Activated T-helper 1 cell treated with anti-CD3 and anti-CD28 coated beads, Interleukin-2, amount 50 U/mL, for 16 hours (primary cell): ENCODE measurements around the gene MYH10.

Experiments used
- DNase-seq, 2 donors: peaks; one replicate each; pipeline ENCODE4 v3.0.0-alpha.2; 2020; ENCODE audit warnings: low read depth in 1 of 2, low spot score in 1 of 2

Gene MYH10

GRCh38 chr17:8499171-8499570, 131.4 kb downstream of the MYH10 start:
- no peak for DNase-seq

DNA sequence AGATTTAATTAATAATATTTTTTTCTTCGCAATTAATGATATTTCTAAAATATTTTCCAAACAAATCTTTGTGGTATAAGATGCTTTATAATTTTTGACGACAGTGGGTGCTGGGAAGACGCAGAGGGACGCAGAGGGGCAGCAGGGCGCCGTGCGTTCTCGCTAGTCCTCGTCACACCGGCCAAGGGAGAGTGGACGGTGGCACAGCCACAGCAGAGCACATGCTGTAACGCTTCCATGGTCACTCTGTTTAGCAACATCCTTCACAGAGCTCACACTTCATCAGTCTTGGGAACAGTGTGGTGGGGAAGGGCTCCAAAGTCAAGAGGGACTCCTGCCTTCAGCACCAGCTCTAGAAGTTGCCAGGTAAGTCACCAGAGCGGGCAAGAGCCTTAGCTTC, 134.4 kb downstream of the MYH10 start:
- no peak for DNase-seq

DNA sequence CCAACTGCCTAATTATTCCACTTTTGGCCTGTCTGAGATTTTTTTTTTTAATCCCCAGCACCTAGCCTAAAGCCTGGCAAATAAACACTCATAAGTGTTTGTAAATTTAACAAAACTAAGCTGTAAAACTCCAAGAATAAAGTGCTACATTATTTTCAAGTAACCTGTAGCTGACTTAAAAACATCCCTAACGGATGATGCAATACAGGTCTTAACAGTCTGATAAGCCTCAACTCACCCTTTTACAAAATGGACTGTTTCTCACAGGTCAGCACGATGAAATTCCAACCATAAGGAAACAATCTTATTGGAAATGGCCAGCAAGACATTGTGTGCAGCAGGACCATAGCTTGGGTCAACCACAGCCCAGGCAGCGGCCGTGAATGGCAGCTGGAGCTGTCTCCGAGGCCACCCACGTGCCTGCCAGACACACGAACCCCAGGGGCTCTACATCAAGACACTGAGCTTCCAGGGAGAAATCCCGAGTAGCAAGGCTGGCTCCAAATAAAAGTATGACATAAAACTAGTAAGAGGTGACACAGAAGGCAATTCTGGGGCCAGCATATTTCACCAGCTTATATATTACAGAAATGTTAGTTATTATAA, 135.9 kb downstream of the MYH10 start:
- DNase-seq, result no peak

- DNase-seq, result no peak
Measured at GRCh38 chr17:8494021-8494420, 136.5 kb downstream of the MYH10 start.

DNA sequence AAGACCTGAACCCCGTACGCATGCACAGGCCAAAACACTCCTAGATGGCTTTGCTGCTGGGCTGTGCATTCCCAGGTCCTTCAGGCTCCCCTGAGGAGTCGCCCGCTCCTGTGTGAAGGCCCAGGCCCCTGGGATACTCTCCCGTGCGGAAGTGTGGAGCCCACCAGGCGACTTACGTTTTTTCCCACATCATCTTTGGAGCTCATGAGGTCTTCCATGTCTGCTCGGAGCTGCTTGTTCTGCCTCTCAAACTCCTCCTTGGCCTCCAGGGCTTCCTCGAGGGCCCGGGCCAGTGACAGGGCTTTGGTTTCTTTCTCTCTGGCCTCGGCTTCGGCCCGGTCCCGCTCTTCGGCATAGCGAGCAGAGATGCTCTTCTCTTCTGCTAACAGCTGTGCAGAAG, 138.4 kb downstream of the MYH10 start:
- DNase-seq, result no peak

GRCh38 chr17:8490256-8491023, 140.1 kb downstream of the MYH10 start:
- DNase-seq, result no peak

- DNase-seq, result no peak
Measured at GRCh38 chr17:8489841-8490240, 140.7 kb downstream of the MYH10 start.

GRCh38 chr17:8488901-8489300, 141.6 kb downstream of the MYH10 start:
- no peak for DNase-seq

GRCh38 chr17:8488491-8488890, 142.0 kb downstream of the MYH10 start:
- no peak for DNase-seq

DNA sequence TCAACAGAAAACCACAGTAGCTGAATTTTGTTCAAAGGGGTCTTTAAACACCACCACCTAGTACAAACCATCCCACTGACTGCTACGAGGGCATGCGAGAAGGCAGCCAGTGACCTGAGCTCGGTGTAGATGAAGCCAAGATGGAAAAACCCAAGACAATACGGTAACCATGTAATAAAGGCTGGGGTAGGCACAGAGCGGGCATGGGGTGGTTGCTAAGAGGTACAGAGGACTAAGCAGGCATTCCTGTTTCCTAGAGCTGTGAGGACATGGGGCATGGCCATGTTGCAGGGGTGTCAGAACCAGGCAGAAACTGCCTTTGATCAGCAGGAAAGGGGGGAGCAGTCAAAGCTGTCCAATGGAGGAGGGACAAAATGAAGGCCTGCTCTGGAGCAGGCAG, 142.8 kb downstream of the MYH10 start:
- DNase-seq, result no peak

GRCh38 chr17:8487130-8487645, 143.3 kb downstream of the MYH10 start:
- DNase-seq, result no peak

DNA sequence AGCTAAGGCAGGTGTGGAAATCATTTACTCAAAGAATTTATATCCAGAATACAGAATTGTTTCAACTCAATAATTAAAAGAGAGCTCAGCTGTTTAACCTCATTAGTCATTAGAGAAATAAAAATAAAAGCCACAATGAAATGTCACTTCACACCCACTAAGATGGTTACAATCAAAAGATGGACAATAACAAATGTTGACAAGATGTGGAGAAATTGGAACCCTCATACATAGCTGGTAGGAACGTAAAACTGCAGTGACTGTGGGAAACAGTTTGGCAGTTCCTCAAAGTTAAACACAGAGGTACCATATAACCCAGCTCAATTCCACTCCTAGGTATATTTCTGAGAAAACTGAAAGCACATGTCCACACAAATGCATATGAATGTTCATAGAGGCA, 145.0 kb downstream of the MYH10 start:
- no peak for DNase-seq

- no peak for DNase-seq
Measured at GRCh38 chr17:8484465-8484864, 146.1 kb downstream of the MYH10 start.

DNA sequence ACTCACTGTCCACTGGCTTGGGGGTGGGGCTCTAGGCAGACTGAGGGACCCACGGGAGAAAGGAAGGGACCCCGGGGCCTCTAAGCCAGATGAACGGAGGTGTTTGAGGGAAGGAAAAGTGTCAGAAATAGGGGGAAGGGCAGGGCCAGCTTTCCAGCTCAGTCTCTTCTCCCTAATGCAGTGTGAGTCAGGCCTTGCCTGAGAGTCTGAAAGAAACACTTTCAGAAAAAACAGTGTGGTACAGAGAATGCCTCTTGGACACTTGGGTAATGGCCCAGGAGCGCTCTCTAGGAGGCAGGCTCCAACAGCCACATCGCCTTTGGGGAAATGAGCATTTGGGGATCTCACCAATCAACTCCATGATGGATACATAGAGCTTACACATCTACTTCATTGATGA, 148.0 kb downstream of the MYH10 start:
- no peak for DNase-seq

DNA sequence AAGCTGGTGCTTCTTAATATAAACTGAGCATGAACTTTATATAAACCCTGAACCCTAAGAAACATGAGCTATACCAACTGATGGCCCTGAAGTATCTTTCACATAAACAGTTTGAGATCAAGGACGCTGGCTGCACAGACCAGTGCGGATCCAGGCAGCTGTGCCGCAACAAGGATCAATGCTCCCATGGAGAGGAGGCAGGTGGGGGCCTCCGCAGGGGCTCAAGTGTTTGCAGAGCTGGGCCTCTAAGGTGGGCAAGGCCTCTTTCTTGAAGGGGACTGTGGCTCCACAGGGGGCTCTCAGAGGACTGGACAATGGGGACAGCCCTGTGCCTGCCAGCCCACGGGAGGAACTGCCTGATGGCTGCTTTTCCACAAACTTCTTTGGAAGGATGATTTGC, 148.8 kb downstream of the MYH10 start:
- DNase-seq, result no peak

DNA sequence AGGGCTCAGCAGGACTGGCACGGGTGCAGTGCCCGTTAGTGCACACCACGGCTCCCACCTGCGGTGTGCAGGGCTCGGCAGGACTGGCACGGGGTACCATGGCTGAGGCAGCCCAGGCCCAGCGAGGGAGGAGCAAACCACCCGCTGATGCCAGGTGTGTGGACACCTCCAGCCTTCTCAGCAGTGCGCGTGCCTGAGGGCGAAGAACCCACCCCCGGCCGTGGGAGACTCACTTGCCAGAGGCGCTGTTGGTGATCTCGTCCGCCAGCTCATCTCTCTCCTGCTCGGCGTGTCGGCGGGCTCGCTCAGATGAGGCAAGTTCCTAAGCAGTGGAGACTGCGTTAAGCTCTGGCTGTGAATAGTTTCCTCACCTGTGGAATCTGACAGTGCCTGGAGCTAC, 149.4 kb downstream of the MYH10 start:
- DNase-seq, result no peak

GRCh38 chr17:8480011-8480976, 150.2 kb downstream of the MYH10 start:
- DNase-seq, result no peak

DNA sequence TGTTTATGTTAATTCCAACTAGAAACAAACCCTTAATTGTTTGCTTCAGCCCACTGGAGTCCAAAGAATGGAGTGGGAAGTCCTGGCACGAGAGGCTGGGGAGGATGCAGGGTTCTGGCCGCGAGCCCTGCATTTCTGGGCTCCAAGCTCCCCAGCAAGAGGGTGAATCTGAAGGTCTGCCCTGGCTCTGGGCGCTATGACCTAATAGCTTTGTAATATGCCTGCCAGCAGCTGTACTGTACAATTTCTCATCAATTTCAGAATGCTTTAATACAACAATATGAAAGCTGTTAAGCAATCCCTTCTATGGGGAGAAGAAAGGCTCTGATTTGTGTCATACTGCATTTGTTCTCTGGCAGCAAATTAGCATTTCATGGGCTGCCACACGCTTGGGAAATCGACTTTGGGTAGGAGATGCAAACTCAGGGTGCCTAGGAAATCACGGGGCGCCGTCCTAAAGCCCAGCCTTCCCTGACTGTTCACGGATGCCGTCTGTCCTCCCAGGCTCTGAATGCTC, 151.0 kb downstream of the MYH10 start:
- DNase-seq, result no peak

GRCh38 chr17:8477715-8478441, 152.6 kb downstream of the MYH10 start:
- no peak for DNase-seq

GRCh38 chr17:8477171-8477570, 153.4 kb downstream of the MYH10 start:
- no peak for DNase-seq

DNA sequence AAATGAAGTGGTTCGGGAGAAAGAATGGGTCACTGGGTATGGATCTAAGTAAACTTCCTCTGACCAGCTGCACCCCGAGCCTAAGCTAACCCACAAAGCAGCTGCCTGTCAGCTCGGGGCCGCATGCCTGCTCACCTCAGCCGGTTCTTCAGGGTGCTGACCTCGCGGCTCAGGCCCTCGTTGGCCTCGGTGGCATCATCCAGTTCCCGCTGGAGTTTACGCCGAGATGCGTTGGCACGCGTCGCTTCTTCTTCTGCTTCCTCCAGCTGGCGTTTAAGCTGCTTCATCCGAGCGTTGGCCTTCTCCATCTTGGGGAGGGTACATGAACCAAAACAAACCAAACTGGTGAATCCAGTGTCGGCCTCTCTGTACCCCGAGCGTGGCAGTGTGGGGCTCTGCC, 153.8 kb downstream of the MYH10 start:
- DNase-seq, result no peak
